ENCODE measurements around the gene PBX4.

- TF ChIP-seq CTCF (IDR thresholded peaks at IDR 0.05) (no peak), POLR2A (IDR thresholded peaks at IDR 0.05) (no peak)
These were observed 101.3 kb downstream of the PBX4 start for GRCh38 chr19:19517235-19517619.
